NB4 (cell line): ENCODE results near the gene MIER1.

ENCODE experiments used
- POLR2A ChIP-seq: IDR thresholded peaks from 2 replicates; pipeline ENCODE4 v1.6.1; 2011; ENCODE audit warnings: mild to moderate bottlenecking; ENCODE audit not compliant: insufficient read length; ENCODE audit errors: extremely low read depth
- TF ChIP-seq, protein P1 (sequence below): IDR thresholded peaks from one replicate; pipeline ENCODE4 v1.5.1; 2012; ENCODE audit warnings: low read depth, low read length

DNA sequence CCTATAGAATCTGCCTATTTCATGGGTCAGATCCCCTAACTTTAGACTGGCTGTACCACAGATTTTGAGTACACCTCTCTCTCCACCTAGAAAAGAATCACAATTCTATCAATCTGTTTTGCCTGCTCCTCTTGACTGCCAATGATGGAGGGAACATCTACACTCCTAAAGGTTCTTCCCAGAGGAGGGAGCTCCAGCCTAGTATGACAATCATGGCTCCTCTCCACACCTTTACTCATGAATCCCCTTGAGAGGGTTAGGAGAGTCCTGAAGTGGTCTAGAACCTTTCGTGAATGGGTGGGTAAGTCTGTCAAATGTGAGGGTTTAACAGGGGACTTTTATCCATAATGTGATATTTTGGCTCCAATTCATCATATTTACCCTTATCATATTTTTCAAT is 48.1 kb upstream of the MIER1 start:
- TF ChIP-seq, protein P1, sequence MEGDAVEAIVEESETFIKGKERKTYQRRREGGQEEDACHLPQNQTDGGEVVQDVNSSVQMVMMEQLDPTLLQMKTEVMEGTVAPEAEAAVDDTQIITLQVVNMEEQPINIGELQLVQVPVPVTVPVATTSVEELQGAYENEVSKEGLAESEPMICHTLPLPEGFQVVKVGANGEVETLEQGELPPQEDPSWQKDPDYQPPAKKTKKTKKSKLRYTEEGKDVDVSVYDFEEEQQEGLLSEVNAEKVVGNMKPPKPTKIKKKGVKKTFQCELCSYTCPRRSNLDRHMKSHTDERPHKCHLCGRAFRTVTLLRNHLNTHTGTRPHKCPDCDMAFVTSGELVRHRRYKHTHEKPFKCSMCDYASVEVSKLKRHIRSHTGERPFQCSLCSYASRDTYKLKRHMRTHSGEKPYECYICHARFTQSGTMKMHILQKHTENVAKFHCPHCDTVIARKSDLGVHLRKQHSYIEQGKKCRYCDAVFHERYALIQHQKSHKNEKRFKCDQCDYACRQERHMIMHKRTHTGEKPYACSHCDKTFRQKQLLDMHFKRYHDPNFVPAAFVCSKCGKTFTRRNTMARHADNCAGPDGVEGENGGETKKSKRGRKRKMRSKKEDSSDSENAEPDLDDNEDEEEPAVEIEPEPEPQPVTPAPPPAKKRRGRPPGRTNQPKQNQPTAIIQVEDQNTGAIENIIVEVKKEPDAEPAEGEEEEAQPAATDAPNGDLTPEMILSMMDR: no peak
- no peak for TF ChIP-seq POLR2A
